ENCODE data around the gene CDK14. TPM values are rescaled to one million over a fixed set of nuclear protein-coding genes. Genes with fewer than 3 reads are reported as not detected.
"Not testable (repeated sequence)": the region's sequence is repeated elsewhere in the genome, so short reads cannot be mapped to it uniquely, and the experiment has no call there.

The CDK14 gene
- total and polyA plus RNA-seq, 2 donors (not counting 1 experiment from before 2014, with no cell fraction given) = 42.1 to 167 TPM

- Histone ChIP-seq H3K4me2 (replicated peaks; ENCODE audit: low read depth, low read length, poor library complexity, severe bottlenecking) (peak overlapping the region; percentile 63), H3K27ac (ENCODE audit: low read length in 2 of 2) (peak overlapping the region in 1 of 2 donors; percentile 4), H3K4me1 (ENCODE audit: control insufficient read depth in 2 of 2, insufficient read depth in 2 of 2, low read length in 2 of 2) (peaks cover 48 to 53% of the 10 kb centered on the region in 2 donors), H3K36me3 (replicated peaks in 1 of 2; ENCODE audit: control extremely low read depth in 1 of 2, control insufficient read depth in 1 of 2, extremely low read depth in 1 of 2, insufficient read depth in 2 of 2, low read length in 1 of 2) (peaks cover 3 to 12% of the 10 kb centered on the region in 2 experiments), H3K9me3 (ENCODE audit: control extremely low read depth in 1 of 3, control insufficient read depth in 2 of 3, insufficient read depth in 1 of 3, low read length in 2 of 3) (peaks cover 0 to 17% (median 15%) of the 10 kb centered on the region in 3 donors), H3K79me2 (ENCODE audit: control insufficient read depth, insufficient read depth, low read length) (peaks cover 91% of the 10 kb centered on the region)
- peak overlapping the region; percentile 74 for H3K27ac Mint-ChIP-seq
- H2AFZ ChIP-seq (ENCODE audit: insufficient read depth, low read depth, low read length, poor library complexity, severe bottlenecking); H3K4me3 ChIP-seq (ENCODE audit: control extremely low read depth in 1 of 5, extremely low read depth in 1 of 5, insufficient read depth in 1 of 5, low read depth in 2 of 5, low read length in 4 of 5); H3K4me3 Mint-ChIP-seq; ATAC-seq (ENCODE audit: low read depth); H4K20me1 ChIP-seq (ENCODE audit: control insufficient read depth, insufficient read depth, low read length, poor library complexity, severe bottlenecking); POLR2A ChIA-PET; DNase-seq; H3K27me3 Mint-ChIP-seq; H3K27me3 ChIP-seq (replicated peaks in 1 of 4; ENCODE audit: control extremely low read depth in 1 of 4, control insufficient read depth in 3 of 4, insufficient read depth in 4 of 4, low read length in 3 of 4); H3K9ac ChIP-seq (ENCODE audit: low read length): not testable (repeated sequence)
- peaks cover 18% of the 10 kb centered on the region for H3K9me3 Mint-ChIP-seq (ENCODE audit: insufficient read depth)
- H3K4me1 Mint-ChIP-seq = peaks cover 82% of the 10 kb centered on the region
- intact Hi-C loops (cut with micrococcal nuclease) = loop anchor here (5.0 kb wide), 1 partner anchor 37 kb away; no protein-coding TSS in a partner anchor
- CTCF ChIA-PET = interaction anchor here (0.7 to 2.8 kb wide), 2 partner anchors 14 to 26 kb away, joined by 3 to 15 read pairs; no protein-coding TSS in a partner anchor
- 96% methylated on average over 13 of the region's 20 CpGs for WGBS (ENCODE audit: insufficient coverage)
Observed at GRCh38 chr7:90735611-90736280, 139.6 kb downstream of the CDK14 start.

GRCh38 chr7:90736316-90736715, 140.2 kb downstream of the CDK14 start:
- DNase-seq (no peak), ATAC-seq (ENCODE audit: low read depth) (no peak)
- Mint-ChIP-seq H3K27me3 (no peaks in the 10 kb centered on the region), H3K4me3 (peak overlapping the region; percentile 66), H3K9me3 (ENCODE audit: insufficient read depth) (peaks cover 18% of the 10 kb centered on the region), H3K4me1 (peaks cover 82% of the 10 kb centered on the region), H3K27ac (peak overlapping the region; percentile 87)
- ChIA-PET CTCF (interaction anchor here (2.8 kb wide), 1 partner anchor 26 kb away, joined by 15 read pairs; no protein-coding TSS in a partner anchor), POLR2A (no interaction called here)
- intact Hi-C loops (cut with micrococcal nuclease) = loop anchor here (5.0 kb wide), 1 partner anchor 36 kb away; no protein-coding TSS in a partner anchor
- H3K4me2 ChIP-seq (replicated peaks; ENCODE audit: low read depth, low read length, poor library complexity, severe bottlenecking) = peak overlapping the region; percentile 63
- no peak for TF ChIP-seq CTCF (IDR thresholded peaks at IDR 0.05)
- no peak for TF ChIP-seq EZH2 (IDR thresholded peaks at IDR 0.05; ENCODE audit: borderline replicate concordance, insufficient read depth, low read depth, low read length, poor library complexity, severe bottlenecking)
- H3K27me3 ChIP-seq (replicated peaks in 1 of 4; ENCODE audit: control extremely low read depth in 1 of 4, control insufficient read depth in 3 of 4, insufficient read depth in 4 of 4, low read length in 3 of 4) = no peaks in the 10 kb centered on the region
- no peaks in the 10 kb centered on the region for H4K20me1 ChIP-seq (ENCODE audit: control insufficient read depth, insufficient read depth, low read length, poor library complexity, severe bottlenecking)
- peak overlapping the region; percentile 86 to 91 for H3K27ac ChIP-seq (ENCODE audit: low read length in 2 of 2)
- no peak overlapping the region for H3K9ac ChIP-seq (ENCODE audit: low read length)
- peaks cover 3 to 12% of the 10 kb centered on the region in 2 experiments for H3K36me3 ChIP-seq (replicated peaks in 1 of 2; ENCODE audit: control extremely low read depth in 1 of 2, control insufficient read depth in 1 of 2, extremely low read depth in 1 of 2, insufficient read depth in 2 of 2, low read length in 1 of 2)
- peaks cover 91% of the 10 kb centered on the region for H3K79me2 ChIP-seq (ENCODE audit: control insufficient read depth, insufficient read depth, low read length)
- peaks cover 53 to 57% of the 10 kb centered on the region in 2 donors for H3K4me1 ChIP-seq (ENCODE audit: control insufficient read depth in 2 of 2, insufficient read depth in 2 of 2, low read length in 2 of 2)
- no peak overlapping the region for H2AFZ ChIP-seq (ENCODE audit: insufficient read depth, low read depth, low read length, poor library complexity, severe bottlenecking)
- no CpG with 5 or more reads among the region's 2 CpGs for WGBS (ENCODE audit: insufficient coverage)
- H3K9me3 ChIP-seq (ENCODE audit: control extremely low read depth in 1 of 3, control insufficient read depth in 2 of 3, insufficient read depth in 1 of 3, low read length in 2 of 3) = peaks cover 0 to 17% (median 15%) of the 10 kb centered on the region in 3 donors
- H3K4me3 ChIP-seq (ENCODE audit: control extremely low read depth in 1 of 5, extremely low read depth in 1 of 5, insufficient read depth in 1 of 5, low read depth in 2 of 5, low read length in 4 of 5) = peak overlapping the region in 1 of 5 experiments; percentile 50
